ENCODE data around the gene NNMT. TPM values are rescaled to one million over a fixed set of nuclear protein-coding genes. Genes with fewer than 3 reads are reported as not detected.
A peak's percentile ranks its signal among the peaks of the same experiment; 100 is the strongest.

NNMT gene
- polyA plus RNA-seq, 1 of the 3 experiments (the other 2 are of a cell fraction) = 84.6 TPM

GRCh38 chr11:114279792-114280546, 16.2 kb upstream of the NNMT start:
- Histone ChIP-seq H3K4me3 (ENCODE audit: low read depth in 2 of 2, low read length in 1 of 2) (no peak overlapping the region), H4K20me1 (ENCODE audit: insufficient read depth) (no peaks in the 10 kb centered on the region), H3K4me2 (no peak overlapping the region), H3K27me3 (ENCODE audit: insufficient read depth) (peaks cover 14% of the 10 kb centered on the region; the same call in 1 of the 2 replicates), H3K36me3 (replicated peaks in 1 of 2; ENCODE audit: control insufficient read depth in 1 of 2, insufficient read depth in 2 of 2, low read length in 1 of 2) (no peaks in the 10 kb centered on the region), H3F3A (replicated peaks; ENCODE audit: insufficient read depth) (no peaks in the 10 kb centered on the region), H3K27ac (ENCODE audit: low read depth in 2 of 2, low read length in 1 of 2) (no peak overlapping the region), H2AFZ (ENCODE audit: low read depth) (no peak overlapping the region), H3K4me1 (ENCODE audit: control insufficient read depth in 1 of 2, insufficient read depth in 2 of 2, low read depth in 1 of 2, low read length in 1 of 2) (peaks cover 0 to 7% of the 10 kb centered on the region in 2 experiments; a peak in 2 of 4 replicates), H3K9ac (no peak overlapping the region), H3K79me2 (ENCODE audit: insufficient read depth) (no peaks in the 10 kb centered on the region), H3K9me3 (no peaks in the 10 kb centered on the region), H3K9me2 (no peaks in the 10 kb centered on the region)
- no peak for DNase-seq
- POLR2A ChIA-PET = no interaction called here
- 85% methylated on average over 9 of the region's 9 CpGs for WGBS (ENCODE audit: low lambda C conversion rate)
- CTCF ChIA-PET = interaction anchor here (0.6 to 15.2 kb wide), 13 partner anchors 10 to 494 kb away, joined by 3 to 143 read pairs (median 5); no protein-coding TSS in a partner anchor
- no peak for TF ChIP-seq EZH2phosphoT487 (IDR thresholded peaks at IDR 0.05; ENCODE audit: borderline replicate concordance, low read depth)
- TF ChIP-seq, protein P1, sequence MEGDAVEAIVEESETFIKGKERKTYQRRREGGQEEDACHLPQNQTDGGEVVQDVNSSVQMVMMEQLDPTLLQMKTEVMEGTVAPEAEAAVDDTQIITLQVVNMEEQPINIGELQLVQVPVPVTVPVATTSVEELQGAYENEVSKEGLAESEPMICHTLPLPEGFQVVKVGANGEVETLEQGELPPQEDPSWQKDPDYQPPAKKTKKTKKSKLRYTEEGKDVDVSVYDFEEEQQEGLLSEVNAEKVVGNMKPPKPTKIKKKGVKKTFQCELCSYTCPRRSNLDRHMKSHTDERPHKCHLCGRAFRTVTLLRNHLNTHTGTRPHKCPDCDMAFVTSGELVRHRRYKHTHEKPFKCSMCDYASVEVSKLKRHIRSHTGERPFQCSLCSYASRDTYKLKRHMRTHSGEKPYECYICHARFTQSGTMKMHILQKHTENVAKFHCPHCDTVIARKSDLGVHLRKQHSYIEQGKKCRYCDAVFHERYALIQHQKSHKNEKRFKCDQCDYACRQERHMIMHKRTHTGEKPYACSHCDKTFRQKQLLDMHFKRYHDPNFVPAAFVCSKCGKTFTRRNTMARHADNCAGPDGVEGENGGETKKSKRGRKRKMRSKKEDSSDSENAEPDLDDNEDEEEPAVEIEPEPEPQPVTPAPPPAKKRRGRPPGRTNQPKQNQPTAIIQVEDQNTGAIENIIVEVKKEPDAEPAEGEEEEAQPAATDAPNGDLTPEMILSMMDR (IDR thresholded peaks at IDR 0.05) = no peak
- TF ChIP-seq YY1 (IDR thresholded peaks at IDR 0.05; ENCODE audit: low read depth) = no peak
- no peak for TF ChIP-seq POLR2AphosphoS5 (IDR thresholded peaks at IDR 0.05; ENCODE audit: low read depth, low read length)
- no peak for TF ChIP-seq RCOR1 (IDR thresholded peaks at IDR 0.05; ENCODE audit: low read length)
- TF ChIP-seq MXI1 (IDR thresholded peaks at IDR 0.05; ENCODE audit: low read depth, low read length) = no peak
- TF ChIP-seq MEF2A (IDR thresholded peaks at IDR 0.05; ENCODE audit: borderline replicate concordance, low read depth) = no peak
- no peak for TF ChIP-seq GATA2 (CRISPR knock-in tag; IDR thresholded peaks at IDR 0.05)
- TF ChIP-seq RAD21 (IDR thresholded peaks at IDR 0.05; ENCODE audit: low read length) = no peak
- TF ChIP-seq, protein P2, sequence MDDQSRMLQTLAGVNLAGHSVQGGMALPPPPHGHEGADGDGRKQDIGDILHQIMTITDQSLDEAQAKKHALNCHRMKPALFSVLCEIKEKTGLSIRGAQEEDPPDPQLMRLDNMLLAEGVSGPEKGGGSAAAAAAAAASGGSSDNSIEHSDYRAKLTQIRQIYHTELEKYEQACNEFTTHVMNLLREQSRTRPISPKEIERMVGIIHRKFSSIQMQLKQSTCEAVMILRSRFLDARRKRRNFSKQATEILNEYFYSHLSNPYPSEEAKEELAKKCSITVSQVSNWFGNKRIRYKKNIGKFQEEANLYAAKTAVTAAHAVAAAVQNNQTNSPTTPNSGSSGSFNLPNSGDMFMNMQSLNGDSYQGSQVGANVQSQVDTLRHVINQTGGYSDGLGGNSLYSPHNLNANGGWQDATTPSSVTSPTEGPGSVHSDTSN (IDR thresholded peaks at IDR 0.05) = no peak
- TF ChIP-seq EP300 (IDR thresholded peaks at IDR 0.05; ENCODE audit: borderline replicate concordance in 1 of 2, low read depth in 1 of 2, low read length in 1 of 2) = no peak
- TF ChIP-seq CHD2 (IDR thresholded peaks at IDR 0.05; ENCODE audit: low read length, partially characterized antibody) = no peak
- TF ChIP-seq NFIC (IDR thresholded peaks at IDR 0.05; ENCODE audit: borderline replicate concordance) = no peak

GRCh38 chr11:114280696-114281095, 15.5 kb upstream of the NNMT start:
- H4K20me1 ChIP-seq (ENCODE audit: insufficient read depth) = no peaks in the 10 kb centered on the region
- CTCF ChIA-PET = interaction anchor here (0.6 to 15.2 kb wide), 24 partner anchors 9 to 493 kb away, joined by 3 to 143 read pairs (median 4); partner anchors contain the start of gene NNMT
- no peak overlapping the region for H3K4me2 ChIP-seq
- H3K4me1 ChIP-seq (ENCODE audit: control insufficient read depth in 1 of 2, insufficient read depth in 2 of 2, low read depth in 1 of 2, low read length in 1 of 2) = peaks cover 0 to 7% of the 10 kb centered on the region in 2 experiments; a peak in 2 of 4 replicates
- POLR2A ChIA-PET = interaction anchor here (0.9 kb wide), 1 partner anchor 121 kb away, joined by 3 read pairs; no protein-coding TSS in a partner anchor
- 43% methylated on average over 5 of the region's 6 CpGs for WGBS (ENCODE audit: low lambda C conversion rate)
- H3K27ac ChIP-seq (ENCODE audit: low read depth in 2 of 2, low read length in 1 of 2) = no peak overlapping the region
- H3K4me3 ChIP-seq (ENCODE audit: low read depth in 2 of 2, low read length in 1 of 2) = no peak overlapping the region
- DNase-seq = peak; percentile 76
- H3F3A ChIP-seq (replicated peaks; ENCODE audit: insufficient read depth) = no peaks in the 10 kb centered on the region
- H3K9me2 ChIP-seq = no peaks in the 10 kb centered on the region
- no peaks in the 10 kb centered on the region for H3K36me3 ChIP-seq (replicated peaks in 1 of 2; ENCODE audit: control insufficient read depth in 1 of 2, insufficient read depth in 2 of 2, low read length in 1 of 2)
- no peaks in the 10 kb centered on the region for H3K9me3 ChIP-seq
- 0 out of 2 replicates have a peak overlapping the region, but pooled peaks have one; percentile 81 for H2AFZ ChIP-seq (ENCODE audit: low read depth)
- no peak overlapping the region for H3K9ac ChIP-seq
- peaks cover 8% of the 10 kb centered on the region; the same call in 1 of the 2 replicates for H3K27me3 ChIP-seq (ENCODE audit: insufficient read depth)
- H3K79me2 ChIP-seq (ENCODE audit: insufficient read depth) = no peaks in the 10 kb centered on the region
- TF ChIP-seq EZH2phosphoT487 (IDR thresholded peaks at IDR 0.05; ENCODE audit: borderline replicate concordance, low read depth) = no peak
- TF ChIP-seq GABPA (IDR thresholded peaks at IDR 0.05; ENCODE audit: low read depth) = no peak
- peak; percentile 80 for TF ChIP-seq SMC3 (IDR thresholded peaks at IDR 0.05; ENCODE audit: low read depth, low read length)
- TF ChIP-seq CHD2 (IDR thresholded peaks at IDR 0.05; ENCODE audit: low read length, partially characterized antibody) = no peak
- peak; percentile 92 for TF ChIP-seq RAD21 (IDR thresholded peaks at IDR 0.05; ENCODE audit: low read length)
- TF ChIP-seq, protein P3, sequence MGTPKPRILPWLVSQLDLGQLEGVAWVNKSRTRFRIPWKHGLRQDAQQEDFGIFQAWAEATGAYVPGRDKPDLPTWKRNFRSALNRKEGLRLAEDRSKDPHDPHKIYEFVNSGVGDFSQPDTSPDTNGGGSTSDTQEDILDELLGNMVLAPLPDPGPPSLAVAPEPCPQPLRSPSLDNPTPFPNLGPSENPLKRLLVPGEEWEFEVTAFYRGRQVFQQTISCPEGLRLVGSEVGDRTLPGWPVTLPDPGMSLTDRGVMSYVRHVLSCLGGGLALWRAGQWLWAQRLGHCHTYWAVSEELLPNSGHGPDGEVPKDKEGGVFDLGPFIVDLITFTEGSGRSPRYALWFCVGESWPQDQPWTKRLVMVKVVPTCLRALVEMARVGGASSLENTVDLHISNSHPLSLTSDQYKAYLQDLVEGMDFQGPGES (IDR thresholded peaks at IDR 0.05; ENCODE audit: low read depth, low read length) = no peak
- TF ChIP-seq FOXJ3 (CRISPR knock-in tag; IDR thresholded peaks at IDR 0.05) = no peak
- TF ChIP-seq, protein P4, sequence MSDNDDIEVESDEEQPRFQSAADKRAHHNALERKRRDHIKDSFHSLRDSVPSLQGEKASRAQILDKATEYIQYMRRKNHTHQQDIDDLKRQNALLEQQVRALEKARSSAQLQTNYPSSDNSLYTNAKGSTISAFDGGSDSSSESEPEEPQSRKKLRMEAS (IDR thresholded peaks at IDR 0.05; ENCODE audit: low read depth) = no peak
- TF ChIP-seq, protein P5, sequence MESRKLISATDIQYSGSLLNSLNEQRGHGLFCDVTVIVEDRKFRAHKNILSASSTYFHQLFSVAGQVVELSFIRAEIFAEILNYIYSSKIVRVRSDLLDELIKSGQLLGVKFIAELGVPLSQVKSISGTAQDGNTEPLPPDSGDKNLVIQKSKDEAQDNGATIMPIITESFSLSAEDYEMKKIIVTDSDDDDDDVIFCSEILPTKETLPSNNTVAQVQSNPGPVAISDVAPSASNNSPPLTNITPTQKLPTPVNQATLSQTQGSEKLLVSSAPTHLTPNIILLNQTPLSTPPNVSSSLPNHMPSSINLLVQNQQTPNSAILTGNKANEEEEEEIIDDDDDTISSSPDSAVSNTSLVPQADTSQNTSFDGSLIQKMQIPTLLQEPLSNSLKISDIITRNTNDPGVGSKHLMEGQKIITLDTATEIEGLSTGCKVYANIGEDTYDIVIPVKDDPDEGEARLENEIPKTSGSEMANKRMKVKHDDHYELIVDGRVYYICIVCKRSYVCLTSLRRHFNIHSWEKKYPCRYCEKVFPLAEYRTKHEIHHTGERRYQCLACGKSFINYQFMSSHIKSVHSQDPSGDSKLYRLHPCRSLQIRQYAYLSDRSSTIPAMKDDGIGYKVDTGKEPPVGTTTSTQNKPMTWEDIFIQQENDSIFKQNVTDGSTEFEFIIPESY (IDR thresholded peaks at IDR 0.05; ENCODE audit: borderline replicate concordance, low read depth) = no peak
